ENCODE data around the gene RMND1.

- no peak for TF ChIP-seq EZH2 (IDR thresholded peaks at IDR 0.05; ENCODE audit: insufficient read depth, poor library complexity, severe bottlenecking)
- TF ChIP-seq EZH2phosphoT487 (IDR thresholded peaks at IDR 0.05; ENCODE audit: insufficient read depth, low read depth) = no peak
Observed at GRCh38 chr6:151413372-151414145, 38.4 kb downstream of the RMND1 start.
